Tibial nerve (tissue), 4 donors: ENCODE measurements around the gene UGT1A9. TPM values are rescaled to one million over a fixed set of nuclear protein-coding genes. Genes with fewer than 3 reads are reported as not detected.
"Not testable (repeated sequence)": the region's sequence is repeated elsewhere in the genome, so short reads cannot be mapped to it uniquely, and the experiment has no call there.

Source experiments
- DNase-seq, 2 donors: peaks; one replicate each; pipeline ENCODE4 v3.0.0-alpha.2; 2019; ENCODE audit warnings: low spot score in 2 of 2
- H3K27ac ChIP-seq, 4 donors: fragments of 200-600 bp; sonication (generic) in 3 of 4; one replicate each; pipeline ENCODE4 v1.5.1; 2017 to 2019; ENCODE audit warnings: mild to moderate bottlenecking in 1 of 4
- H3K27me3 ChIP-seq, 2 donors: fragments of 200-600 bp; sonication (generic) in 1 of 2; one replicate each; pipeline versions ENCODE4 v1.5.1 to v1.6.0; 2017 to 2019
- H3K36me3 ChIP-seq, 3 donors: fragments of 200-600 bp; sonication (generic); one replicate each; pipeline ENCODE4 v1.5.1; 2018 to 2019
- H3K4me1 ChIP-seq, 4 donors: fragments of 200-600 bp; sonication (generic) in 3 of 4; one replicate each; pipeline ENCODE4 v1.5.1; 2017 to 2019
- H3K4me3 ChIP-seq, 4 donors: fragments of 200-600 bp; sonication (generic) in 3 of 4; one replicate each; pipeline ENCODE4 v1.5.1; 2017 to 2019; ENCODE audit warnings: mild to moderate bottlenecking in 1 of 4, moderate library complexity in 1 of 4
- H3K9me3 ChIP-seq, 4 donors: fragments of 200-600 bp; sonication (generic) in 3 of 4; one replicate each; pipeline ENCODE4 v1.5.1; 2017 to 2019
- EP300 ChIP-seq, 2 donors: sonication (generic); formaldehyde crosslinking; IDR thresholded peaks; one replicate each; pipeline ENCODE4 v1.6.1; 2017; ENCODE audit warnings: antibody characterized with exemption in 2 of 2, mild to moderate bottlenecking in 1 of 2
- POLR2A ChIP-seq, 2 donors: fragments of 450-650 bp; IDR thresholded peaks; one replicate each; pipeline ENCODE4 v1.6.1; 2017; ENCODE audit warnings: antibody characterized with exemption in 2 of 2, mild to moderate bottlenecking in 2 of 2, moderate library complexity in 2 of 2
- WGBS, 2 donors: methylation state at CpG; one replicate each; pipeline ENCODE4 v1.1.5; 2018; 5-methylcytosine and 5-hydroxymethylcytosine counted together
- total RNA-seq, 4 donors: library from RNA; depleted of rRNA; stranded (reverse); fragments of >200 nt; gene quantifications; one replicate each; pipeline ENCODE4 v1.1.0, GENCODE V29; 2016
- TF ChIP-seq, protein P1 (sequence below), 5 experiments: fragments of 200-600 bp in 3 of 5; fragments of 450-650 bp in 2 of 5; sonication (generic) in 3 of 5; IDR thresholded peaks; one replicate each; pipeline ENCODE4 v1.5.1; 2016 to 2019; ENCODE audit warnings: antibody characterized with exemption in 5 of 5, mild to moderate bottlenecking in 3 of 5, moderate library complexity in 2 of 5

The UGT1A9 gene
- not detected for total RNA-seq

DNA sequence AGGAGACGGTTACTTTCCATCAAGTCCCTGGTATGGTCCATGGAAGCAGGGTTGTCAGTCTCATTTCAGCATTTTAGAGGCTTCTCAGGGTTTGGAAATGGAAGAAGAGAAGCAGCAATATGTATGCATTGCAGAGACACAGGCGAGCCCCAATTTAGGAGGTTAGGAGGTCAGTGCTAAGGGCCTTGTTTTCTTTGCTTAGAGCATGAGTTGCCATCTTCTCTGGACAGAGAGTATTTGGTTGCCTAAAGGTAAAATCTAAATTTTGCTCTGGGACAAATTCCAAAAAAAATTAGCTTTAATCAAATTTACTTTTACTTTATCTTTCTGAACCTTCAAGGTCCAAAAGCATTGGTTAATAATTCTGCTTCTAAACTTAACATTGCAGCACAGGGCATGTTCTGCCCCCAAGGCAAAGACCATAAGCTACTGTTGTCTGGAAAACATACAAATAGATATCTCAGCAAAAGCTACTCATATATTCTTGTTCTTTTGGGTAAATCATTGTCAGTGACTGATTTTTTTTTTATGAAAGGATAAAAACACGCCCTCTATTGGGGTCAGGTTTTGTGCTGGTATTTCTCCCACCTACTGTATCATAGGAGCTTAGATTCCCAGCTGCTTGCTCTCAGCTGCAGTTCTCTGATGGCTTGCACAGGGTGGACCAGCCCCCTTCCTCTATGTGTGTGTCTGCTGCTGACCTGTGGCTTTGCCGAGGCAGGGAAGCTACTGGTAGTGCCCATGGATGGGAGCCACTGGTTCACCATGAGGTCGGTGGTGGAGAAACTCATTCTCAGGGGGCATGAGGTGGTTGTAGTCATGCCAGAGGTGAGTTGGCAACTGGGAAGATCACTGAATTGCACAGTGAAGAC lies at the start of gene UGT1A9:
Gene UGT1A9 (plus strand): TSS at position 609 of the 872 bp plus-strand sequence. CDS start 37 bp downstream, at position 646.
- peaks cover 0 to 7% (median 0%) of the 10 kb centered on the region in 4 donors for H3K9me3 ChIP-seq
- TF ChIP-seq POLR2A (IDR thresholded peaks at IDR 0.05) = no peak
- TF ChIP-seq, protein P1, sequence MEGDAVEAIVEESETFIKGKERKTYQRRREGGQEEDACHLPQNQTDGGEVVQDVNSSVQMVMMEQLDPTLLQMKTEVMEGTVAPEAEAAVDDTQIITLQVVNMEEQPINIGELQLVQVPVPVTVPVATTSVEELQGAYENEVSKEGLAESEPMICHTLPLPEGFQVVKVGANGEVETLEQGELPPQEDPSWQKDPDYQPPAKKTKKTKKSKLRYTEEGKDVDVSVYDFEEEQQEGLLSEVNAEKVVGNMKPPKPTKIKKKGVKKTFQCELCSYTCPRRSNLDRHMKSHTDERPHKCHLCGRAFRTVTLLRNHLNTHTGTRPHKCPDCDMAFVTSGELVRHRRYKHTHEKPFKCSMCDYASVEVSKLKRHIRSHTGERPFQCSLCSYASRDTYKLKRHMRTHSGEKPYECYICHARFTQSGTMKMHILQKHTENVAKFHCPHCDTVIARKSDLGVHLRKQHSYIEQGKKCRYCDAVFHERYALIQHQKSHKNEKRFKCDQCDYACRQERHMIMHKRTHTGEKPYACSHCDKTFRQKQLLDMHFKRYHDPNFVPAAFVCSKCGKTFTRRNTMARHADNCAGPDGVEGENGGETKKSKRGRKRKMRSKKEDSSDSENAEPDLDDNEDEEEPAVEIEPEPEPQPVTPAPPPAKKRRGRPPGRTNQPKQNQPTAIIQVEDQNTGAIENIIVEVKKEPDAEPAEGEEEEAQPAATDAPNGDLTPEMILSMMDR (IDR thresholded peaks at IDR 0.05) = no peak
- TF ChIP-seq EP300 (IDR thresholded peaks at IDR 0.05) = no peak
- no peak within 1 kb of the TSS for H3K4me3 ChIP-seq
- H3K4me1 ChIP-seq = no peaks in the 10 kb centered on the region
- WGBS, 2 donors = 81 to 88% methylated on average over 5 of the region's 5 CpGs
- no peaks in the 10 kb centered on the region for H3K36me3 ChIP-seq
- H3K27me3 ChIP-seq = no peaks in the 10 kb centered on the region
- no peak for DNase-seq
- no peak within 1 kb of the TSS for H3K27ac ChIP-seq

- Histone ChIP-seq H3K9me3 (peaks cover 0 to 23% (median 3%) of the 10 kb centered on the region in 4 donors), H3K27ac (no peak overlapping the region), H3K4me3 (no peak overlapping the region), H3K4me1 (no peaks in the 10 kb centered on the region), H3K27me3 (no peaks in the 10 kb centered on the region), H3K36me3 (no peaks in the 10 kb centered on the region)
- TF ChIP-seq, protein P1 (IDR thresholded peaks at IDR 0.05) = no peak
- TF ChIP-seq EP300 (IDR thresholded peaks at IDR 0.05) (no peak), POLR2A (IDR thresholded peaks at IDR 0.05) (no peak)
- 51 to 57% methylated on average over 5 of the region's 5 CpGs for WGBS, 2 donors
- no peak for DNase-seq
Observed at GRCh38 chr2:233627331-233628025, 44.2 kb upstream of the UGT1A9 start.

- not testable (repeated sequence) for H3K27me3 ChIP-seq, H3K4me1 ChIP-seq, H3K9me3 ChIP-seq, H3K36me3 ChIP-seq, H3K27ac ChIP-seq, H3K4me3 ChIP-seq, DNase-seq
- 82 to 84% methylated on average over 10 of the region's 10 CpGs for WGBS, 2 donors
Observed at GRCh38 chr2:233636306-233636705, 35.4 kb upstream of the UGT1A9 start, which contains the start of gene UGT1A10. Gene UGT1A10, plus strand, starts transcription at chr2:233636448. Its CDS starts 75 bp downstream, at chr2:233636523.

- 58 to 59% methylated on average over 5 of the region's 5 CpGs for WGBS, 2 donors
- TF ChIP-seq POLR2A (IDR thresholded peaks at IDR 0.05) = no peak
- no peak for DNase-seq
Observed at GRCh38 chr2:233638836-233639235, 32.9 kb upstream of the UGT1A9 start.

GRCh38 chr2:233639860-233640259 lies 31.8 kb upstream of the UGT1A9 start:
- Histone ChIP-seq H3K4me1 (no peaks in the 10 kb centered on the region), H3K36me3 (no peaks in the 10 kb centered on the region), H3K27ac (no peak overlapping the region), H3K27me3 (no peaks in the 10 kb centered on the region), H3K9me3 (peaks cover 0 to 32% (median 0%) of the 10 kb centered on the region in 4 donors), H3K4me3 (no peak overlapping the region)
- TF ChIP-seq, protein P1 (IDR thresholded peaks at IDR 0.05) = no peak
- TF ChIP-seq POLR2A (IDR thresholded peaks at IDR 0.05) (no peak), EP300 (IDR thresholded peaks at IDR 0.05) (no peak)
- no peak for DNase-seq

More at GRCh38 chr2:233638836-233639235, 32.9 kb upstream of the UGT1A9 start:
- Histone ChIP-seq H3K27me3 (no peaks in the 10 kb centered on the region), H3K36me3 (no peaks in the 10 kb centered on the region), H3K27ac (no peak overlapping the region), H3K4me1 (no peaks in the 10 kb centered on the region), H3K9me3 (peaks cover 0 to 25% (median 0%) of the 10 kb centered on the region in 4 donors), H3K4me3 (no peak overlapping the region)

DNA sequence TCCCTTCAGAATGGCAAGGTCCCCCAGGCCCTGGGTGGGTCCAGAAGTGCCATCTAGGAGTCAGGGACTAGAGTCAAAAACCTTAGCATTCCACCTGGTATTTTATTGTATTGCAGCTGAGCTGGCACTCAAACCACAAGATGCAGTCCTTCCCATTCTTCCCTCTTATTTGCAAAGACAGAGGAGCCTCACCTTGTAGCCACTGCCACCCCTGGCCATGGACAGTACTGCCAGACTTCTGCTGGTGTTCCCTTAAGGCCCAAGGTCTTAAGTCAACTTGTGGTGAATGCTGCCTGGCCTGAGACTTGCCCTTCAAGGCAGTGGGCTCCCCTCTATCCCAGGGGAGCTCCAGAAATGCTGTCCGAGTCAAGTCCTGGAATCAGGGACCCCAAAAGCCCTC lies 28.6 kb upstream of the UGT1A9 start:
- H3K36me3 ChIP-seq = no peaks in the 10 kb centered on the region
- no peak for DNase-seq
- no peaks in the 10 kb centered on the region for H3K4me1 ChIP-seq
- TF ChIP-seq EP300 (IDR thresholded peaks at IDR 0.05) = no peak
- TF ChIP-seq, protein P1 (IDR thresholded peaks at IDR 0.05) = no peak
- no peak for TF ChIP-seq POLR2A (IDR thresholded peaks at IDR 0.05)
- H3K27me3 ChIP-seq = no peaks in the 10 kb centered on the region
- H3K9me3 ChIP-seq = peaks cover 0 to 53% (median 0%) of the 10 kb centered on the region in 4 donors
- no peak overlapping the region for H3K27ac ChIP-seq
- 92 to 100% methylated on average over 1 of the region's 1 CpG for WGBS, 2 donors
- no peak overlapping the region for H3K4me3 ChIP-seq

DNA sequence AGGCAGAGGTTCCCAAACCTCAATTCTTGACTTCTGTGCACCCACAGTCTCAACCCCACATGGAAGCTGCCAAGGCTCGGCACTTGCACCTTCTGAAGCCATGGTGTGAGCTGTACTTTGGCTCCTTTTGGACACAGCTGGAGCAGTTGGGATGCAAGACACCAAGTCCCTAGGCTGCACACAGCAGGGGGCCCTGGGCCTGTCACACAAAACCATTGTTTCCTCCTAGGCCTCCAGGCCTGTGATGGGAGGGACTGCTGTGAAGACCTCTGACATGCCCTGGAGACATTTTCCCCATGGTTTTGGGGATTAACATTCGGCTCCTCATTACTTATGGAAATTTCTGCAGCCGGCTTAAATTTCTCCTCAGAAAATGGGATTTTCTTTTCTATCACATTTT lies 25.7 kb upstream of the UGT1A9 start:
- H3K27ac ChIP-seq, H3K36me3 ChIP-seq, H3K4me3 ChIP-seq, H3K4me1 ChIP-seq, DNase-seq, H3K27me3 ChIP-seq: not testable (repeated sequence)
- H3K9me3 ChIP-seq = peaks cover 0 to 53% (median 0%) of the 10 kb centered on the region in 4 donors
- WGBS, 2 donors = 69 to 87% methylated on average over 3 of the region's 3 CpGs
